Measurements from ENCODE around the gene LRRC1.

LRRC1 gene

DNA sequence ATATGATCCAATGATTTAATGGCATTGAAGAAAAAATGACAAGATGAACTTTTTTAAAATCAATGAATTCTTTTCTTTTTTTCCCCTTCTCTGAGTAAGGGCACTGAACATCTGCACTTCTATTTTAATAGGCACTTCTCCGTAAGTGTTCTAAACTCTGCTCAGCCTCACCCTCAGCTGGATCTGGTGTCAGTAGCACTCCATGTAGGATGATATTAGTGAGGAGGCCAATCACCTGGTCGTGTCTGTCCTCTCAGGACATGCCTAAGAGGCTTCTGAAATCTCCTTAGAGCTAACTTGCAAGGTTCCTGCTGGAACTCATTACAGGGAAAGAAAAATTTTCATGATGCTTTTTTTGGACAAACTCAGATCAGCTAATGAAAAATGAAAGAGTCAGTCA lies 167.8 kb downstream of the LRRC1 start:
- no peak for DNase-seq (ENCODE audit: low read depth)
- TF ChIP-seq, protein P1, sequence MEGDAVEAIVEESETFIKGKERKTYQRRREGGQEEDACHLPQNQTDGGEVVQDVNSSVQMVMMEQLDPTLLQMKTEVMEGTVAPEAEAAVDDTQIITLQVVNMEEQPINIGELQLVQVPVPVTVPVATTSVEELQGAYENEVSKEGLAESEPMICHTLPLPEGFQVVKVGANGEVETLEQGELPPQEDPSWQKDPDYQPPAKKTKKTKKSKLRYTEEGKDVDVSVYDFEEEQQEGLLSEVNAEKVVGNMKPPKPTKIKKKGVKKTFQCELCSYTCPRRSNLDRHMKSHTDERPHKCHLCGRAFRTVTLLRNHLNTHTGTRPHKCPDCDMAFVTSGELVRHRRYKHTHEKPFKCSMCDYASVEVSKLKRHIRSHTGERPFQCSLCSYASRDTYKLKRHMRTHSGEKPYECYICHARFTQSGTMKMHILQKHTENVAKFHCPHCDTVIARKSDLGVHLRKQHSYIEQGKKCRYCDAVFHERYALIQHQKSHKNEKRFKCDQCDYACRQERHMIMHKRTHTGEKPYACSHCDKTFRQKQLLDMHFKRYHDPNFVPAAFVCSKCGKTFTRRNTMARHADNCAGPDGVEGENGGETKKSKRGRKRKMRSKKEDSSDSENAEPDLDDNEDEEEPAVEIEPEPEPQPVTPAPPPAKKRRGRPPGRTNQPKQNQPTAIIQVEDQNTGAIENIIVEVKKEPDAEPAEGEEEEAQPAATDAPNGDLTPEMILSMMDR (IDR thresholded peaks at IDR 0.05; ENCODE audit: low read length, missing control alignments), result no peak
- no peak overlapping the region for H3K4me3 ChIP-seq (replicated peaks; ENCODE audit: low read depth, low read length)

DNA sequence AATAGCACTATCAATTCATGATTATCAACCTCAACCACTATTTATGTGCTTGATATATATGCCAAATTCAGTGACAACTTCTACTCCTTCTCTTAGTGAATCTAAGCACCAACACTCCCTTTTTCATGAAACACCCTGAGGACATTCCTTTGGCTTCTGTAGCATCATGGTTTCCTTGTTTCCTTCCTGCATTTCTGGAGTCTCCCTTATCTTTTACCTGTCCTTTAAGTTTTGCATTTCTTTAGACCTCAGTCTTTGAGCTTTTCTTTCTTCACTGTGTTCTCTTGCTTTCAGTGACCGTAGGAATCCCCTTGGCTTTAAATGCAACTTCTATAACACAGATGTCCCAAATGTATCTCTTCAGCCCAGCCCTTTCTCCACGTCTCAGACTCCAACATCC lies 172.6 kb downstream of the LRRC1 start:
- DNase-seq (ENCODE audit: low read depth), result no peak
- TF ChIP-seq, protein P1 (IDR thresholded peaks at IDR 0.05; ENCODE audit: low read length, missing control alignments), result no peak
- no peak overlapping the region for H3K4me3 ChIP-seq (replicated peaks; ENCODE audit: low read depth, low read length)
